Loucy (cell line): ENCODE data around the gene POU3F1.
A peak's percentile ranks its signal among the peaks of the same experiment; 100 is the strongest.

Source experiments
- H2AFZ ChIP-seq: fragments of 200-600 bp; sonication (generic); 2 replicates; pipeline ENCODE4 v1.6.0; 2016; ENCODE audit warnings: antibody characterized with exemption, mild to moderate bottlenecking, low read length, moderate library complexity
- H3F3A ChIP-seq: fragments of 200-600 bp; 2 replicates; pipeline ENCODE4 v1.6.0; 2016; ENCODE audit warnings: antibody characterized with exemption, low read depth, mild to moderate bottlenecking
- H3K27me3 ChIP-seq: fragments of 200-600 bp; sonication (generic); 2 replicates; pipeline ENCODE4 v1.6.1; 2014; ENCODE audit warnings: low read length, mild to moderate bottlenecking; ENCODE audit not compliant: insufficient read depth, poor library complexity, severe bottlenecking
- H3K36me3 ChIP-seq: fragments of 200-600 bp; sonication (generic); 2 replicates; pipeline ENCODE4 v1.6.1; 2016; ENCODE audit warnings: low read length; ENCODE audit not compliant: insufficient read depth
- H3K4me1 ChIP-seq: fragments of 200-600 bp; sonication (generic); 2 replicates; pipeline ENCODE4 v1.5.1; 2014; ENCODE audit warnings: low read length, mild to moderate bottlenecking; ENCODE audit not compliant: insufficient read depth, poor library complexity, severe bottlenecking
- H3K4me2 ChIP-seq: fragments of 200-600 bp; sonication (generic); 2 replicates; pipeline ENCODE4 v1.6.0; 2014; ENCODE audit warnings: antibody characterized with exemption, low read length, low read depth, mild to moderate bottlenecking; ENCODE audit not compliant: poor library complexity, severe bottlenecking
- H3K4me3 ChIP-seq: fragments of 200-600 bp; sonication (generic); 2 replicates; pipeline ENCODE4 v1.5.1; 2014; ENCODE audit warnings: low read length, mild to moderate bottlenecking, mixed read lengths; ENCODE audit not compliant: poor library complexity, severe bottlenecking
- H3K79me2 ChIP-seq: fragments of 200-600 bp; sonication (generic); 2 replicates; pipeline ENCODE4 v1.6.1; 2014; ENCODE audit warnings: low read length; ENCODE audit not compliant: insufficient read depth
- H3K9ac ChIP-seq: fragments of 200-600 bp; sonication (generic); 2 replicates; pipeline ENCODE4 v1.6.0; 2014; ENCODE audit warnings: mild to moderate bottlenecking, low read depth, low read length, moderate library complexity; ENCODE audit not compliant: poor library complexity, severe bottlenecking
- H3K9me2 ChIP-seq: fragments of 200-600 bp; sonication (generic); replicated peaks from 2 replicates; pipeline ENCODE4 v1.6.1; 2016; ENCODE audit warnings: low read depth, low read length, mixed read lengths
- H3K9me3 ChIP-seq: fragments of 200-600 bp; sonication (generic); 2 replicates; pipeline ENCODE4 v1.6.1; 2014; ENCODE audit warnings: mild to moderate bottlenecking, antibody characterized with exemption, low read length, low read depth; ENCODE audit not compliant: insufficient read depth
- H4K20me1 ChIP-seq: fragments of 200-600 bp; sonication (generic); 2 replicates; pipeline ENCODE4 v1.6.0; 2014; ENCODE audit warnings: antibody characterized with exemption, low read length, mild to moderate bottlenecking; ENCODE audit not compliant: insufficient read depth, poor library complexity, severe bottlenecking
- EZH2phosphoT487 ChIP-seq: fragments of 200-600 bp; IDR thresholded peaks from 2 replicates; pipeline ENCODE4 v1.6.1; 2018; ENCODE audit warnings: antibody characterized with exemption, mild to moderate bottlenecking, moderate library complexity, borderline replicate concordance
- TF ChIP-seq, protein P1 (sequence below): fragments of 200-600 bp; sonication (generic); conservative IDR thresholded peaks from 2 replicates; pipeline ENCODE4 v1.5.1; 2014; ENCODE audit warnings: mild to moderate bottlenecking, antibody characterized with exemption, low read length

Gene POU3F1

GRCh38 chr1:38073534-38074301 is 27.1 kb upstream of the POU3F1 start:
- Histone ChIP-seq H3F3A (no peaks in the 10 kb centered on the region), H3K4me1 (no peaks in the 10 kb centered on the region), H3K36me3 (no peaks in the 10 kb centered on the region), H3K4me2 (no peak overlapping the region), H2AFZ (no peak overlapping the region), H3K27me3 (no peaks in the 10 kb centered on the region), H3K9me3 (no peaks in the 10 kb centered on the region), H3K79me2 (no peaks in the 10 kb centered on the region), H4K20me1 (no peaks in the 10 kb centered on the region), H3K9ac (no peak overlapping the region), H3K4me3 (no peak overlapping the region), H3K9me2 (no peaks in the 10 kb centered on the region)
- no peak for TF ChIP-seq EZH2phosphoT487
- TF ChIP-seq, protein P1, sequence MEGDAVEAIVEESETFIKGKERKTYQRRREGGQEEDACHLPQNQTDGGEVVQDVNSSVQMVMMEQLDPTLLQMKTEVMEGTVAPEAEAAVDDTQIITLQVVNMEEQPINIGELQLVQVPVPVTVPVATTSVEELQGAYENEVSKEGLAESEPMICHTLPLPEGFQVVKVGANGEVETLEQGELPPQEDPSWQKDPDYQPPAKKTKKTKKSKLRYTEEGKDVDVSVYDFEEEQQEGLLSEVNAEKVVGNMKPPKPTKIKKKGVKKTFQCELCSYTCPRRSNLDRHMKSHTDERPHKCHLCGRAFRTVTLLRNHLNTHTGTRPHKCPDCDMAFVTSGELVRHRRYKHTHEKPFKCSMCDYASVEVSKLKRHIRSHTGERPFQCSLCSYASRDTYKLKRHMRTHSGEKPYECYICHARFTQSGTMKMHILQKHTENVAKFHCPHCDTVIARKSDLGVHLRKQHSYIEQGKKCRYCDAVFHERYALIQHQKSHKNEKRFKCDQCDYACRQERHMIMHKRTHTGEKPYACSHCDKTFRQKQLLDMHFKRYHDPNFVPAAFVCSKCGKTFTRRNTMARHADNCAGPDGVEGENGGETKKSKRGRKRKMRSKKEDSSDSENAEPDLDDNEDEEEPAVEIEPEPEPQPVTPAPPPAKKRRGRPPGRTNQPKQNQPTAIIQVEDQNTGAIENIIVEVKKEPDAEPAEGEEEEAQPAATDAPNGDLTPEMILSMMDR: no peak

- Histone ChIP-seq H4K20me1 (no peaks in the 10 kb centered on the region), H3K4me2 (no peak overlapping the region), H3K36me3 (no peaks in the 10 kb centered on the region), H3K27me3 (no peaks in the 10 kb centered on the region), H3K79me2 (no peaks in the 10 kb centered on the region), H2AFZ (no peak overlapping the region), H3K4me1 (no peaks in the 10 kb centered on the region), H3F3A (no peaks in the 10 kb centered on the region), H3K9me3 (no peaks in the 10 kb centered on the region), H3K9ac (no peak overlapping the region), H3K4me3 (no peak overlapping the region), H3K9me2 (no peaks in the 10 kb centered on the region)
- TF ChIP-seq, protein P1: no peak
- no peak for TF ChIP-seq EZH2phosphoT487
These were observed 26.3 kb upstream of the POU3F1 start for GRCh38 chr1:38072858-38073257.

- Histone ChIP-seq H3K79me2 (no peaks in the 10 kb centered on the region), H3K4me2 (no peak overlapping the region), H3K9me2 (no peaks in the 10 kb centered on the region), H3F3A (no peaks in the 10 kb centered on the region), H3K36me3 (no peaks in the 10 kb centered on the region), H4K20me1 (no peaks in the 10 kb centered on the region), H3K4me3 (no peak overlapping the region), H3K9ac (no peak overlapping the region), H2AFZ (no peak overlapping the region), H3K27me3 (no peaks in the 10 kb centered on the region), H3K4me1 (no peaks in the 10 kb centered on the region), H3K9me3 (no peaks in the 10 kb centered on the region)
- no peak for TF ChIP-seq EZH2phosphoT487
- TF ChIP-seq, protein P1: peak; percentile 52
These were observed 25.0 kb upstream of the POU3F1 start for GRCh38 chr1:38071312-38072256.
